Measurements from ENCODE around the gene PIBF1.

GRCh38 chr13:73034901-73035300 lies 253.0 kb downstream of the PIBF1 start:
- TF ChIP-seq CTCF (IDR thresholded peaks at IDR 0.05; ENCODE audit: borderline replicate concordance, extremely low read depth, low read length, poor library complexity, severe bottlenecking): no peak
- no peak for TF ChIP-seq EZH2 (IDR thresholded peaks at IDR 0.05; ENCODE audit: borderline replicate concordance, low read depth, low read length, severe bottlenecking)

Data from DND-41 (cell line).